Left ventricle myocardium inferior (tissue), 1 donor: Measurements from ENCODE around the gene SLC44A4. TPM values are rescaled to one million over a fixed set of nuclear protein-coding genes. Genes with fewer than 3 reads are reported as not detected.

Experiments
- DNase-seq: peaks from one replicate; pipeline ENCODE4 v3.0.0-alpha.2; 2020
- H3K27ac ChIP-seq: fragments of 200-600 bp; replicated peaks from 2 replicates; pipeline ENCODE4 v1.8.0; 2021
- H3K27me3 ChIP-seq: fragments of 200-600 bp; 2 replicates; pipeline ENCODE4 v1.8.0; 2021; ENCODE audit warnings: low read depth
- H3K36me3 ChIP-seq: fragments of 200-600 bp; 2 replicates; pipeline ENCODE4 v1.8.0; 2021
- H3K4me1 ChIP-seq: fragments of 200-600 bp; 2 replicates; pipeline ENCODE4 v1.8.0; 2021
- H3K4me3 ChIP-seq: fragments of 200-600 bp; 2 replicates; pipeline ENCODE4 v1.8.0; 2021; ENCODE audit warnings: mild to moderate bottlenecking, moderate library complexity
- H3K9me3 ChIP-seq: fragments of 200-600 bp; replicated peaks from 2 replicates; pipeline ENCODE4 v1.8.0; 2021
- CTCF ChIP-seq: fragments of 200-600 bp; IDR thresholded peaks from 2 replicates; pipeline ENCODE4 v1.8.0; 2021; ENCODE audit warnings: antibody characterized with exemption, mild to moderate bottlenecking, borderline replicate concordance
- intact Hi-C: fragments of 100-400 bp; cut with micrococcal nuclease; formaldehyde crosslinking; loops from one replicate; pipeline ENCODE4 v1.11.0; 2022
- total RNA-seq: library from RNA; stranded (reverse); fragmentation: NEBNext Ultra II Directional; extraction: Animal tissue kit (Norgen Biotek cat#: 25700); gene quantifications from one replicate; pipeline ENCODE4 v1.2.1, GENCODE V29; 2021
- donor health status: DM: no; HTN: yes; CAD: no; lungs with severe emphysema.

The SLC44A4 gene
- total RNA-seq, 1 donor from 2014 or later: 0.08 TPM

DNA sequence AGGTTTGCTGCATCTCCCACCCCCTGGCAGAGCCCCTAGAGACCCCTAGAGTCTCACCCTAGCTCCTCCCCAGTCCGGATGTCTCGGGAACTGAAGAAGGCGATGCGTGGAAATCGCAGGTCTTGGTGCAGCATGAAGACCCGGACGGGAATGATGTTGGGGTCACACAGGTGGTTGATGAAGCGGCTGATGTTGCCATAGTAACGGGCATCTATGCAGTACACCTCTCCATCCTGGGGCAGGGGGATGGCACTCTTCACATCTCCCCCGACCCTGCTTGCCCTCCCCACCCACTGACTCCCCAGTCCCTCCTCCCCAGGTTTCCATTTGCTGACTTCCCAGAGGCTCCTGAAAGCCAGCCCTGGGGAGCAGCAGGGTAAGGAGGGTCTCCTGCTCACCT lies 1.8 kb upstream of the SLC44A4 start:
- Histone ChIP-seq H3K27ac (no peak overlapping the region), H3K9me3 (no peaks in the 10 kb centered on the region), H3K4me3 (no peak overlapping the region), H3K27me3 (no peaks in the 10 kb centered on the region), H3K36me3 (peaks cover 56% of the 10 kb centered on the region), H3K4me1 (no peaks in the 10 kb centered on the region)
- no peak for TF ChIP-seq CTCF
- no peak for DNase-seq
- intact Hi-C loops: no loop called here

- Histone ChIP-seq H3K4me1 (no peaks in the 10 kb centered on the region), H3K36me3 (peaks cover 50% of the 10 kb centered on the region), H3K4me3 (no peak overlapping the region), H3K9me3 (no peaks in the 10 kb centered on the region), H3K27me3 (no peaks in the 10 kb centered on the region), H3K27ac (no peak overlapping the region)
- no peak for DNase-seq
- intact Hi-C loops: no loop called here
- no peak for TF ChIP-seq CTCF
These were observed 1.1 kb upstream of the SLC44A4 start for GRCh38 chr6:31879901-31880300.

GRCh38 chr6:31879143-31879542 lies 346 bp upstream of the SLC44A4 start:
- H3K36me3 ChIP-seq: peaks cover 43% of the 10 kb centered on the region
- H3K27me3 ChIP-seq: no peaks in the 10 kb centered on the region
- H3K27ac ChIP-seq: no peak overlapping the region
- no peak overlapping the region for H3K4me3 ChIP-seq
- intact Hi-C loops: no loop called here
- H3K9me3 ChIP-seq: no peaks in the 10 kb centered on the region
- no peak for TF ChIP-seq CTCF
- no peak for DNase-seq
- H3K4me1 ChIP-seq: no peaks in the 10 kb centered on the region

- H3K4me1 ChIP-seq: no peaks in the 10 kb centered on the region
- intact Hi-C loops: no loop called here
- no peaks in the 10 kb centered on the region for H3K9me3 ChIP-seq
- H3K4me3 ChIP-seq: no peak overlapping the region
- DNase-seq: no peak
- no peak overlapping the region for H3K27ac ChIP-seq
- H3K27me3 ChIP-seq: no peaks in the 10 kb centered on the region
- peaks cover 34% of the 10 kb centered on the region for H3K36me3 ChIP-seq
- TF ChIP-seq CTCF: no peak
These were observed 575 bp downstream of the SLC44A4 start for GRCh38 chr6:31878222-31878621.

DNA sequence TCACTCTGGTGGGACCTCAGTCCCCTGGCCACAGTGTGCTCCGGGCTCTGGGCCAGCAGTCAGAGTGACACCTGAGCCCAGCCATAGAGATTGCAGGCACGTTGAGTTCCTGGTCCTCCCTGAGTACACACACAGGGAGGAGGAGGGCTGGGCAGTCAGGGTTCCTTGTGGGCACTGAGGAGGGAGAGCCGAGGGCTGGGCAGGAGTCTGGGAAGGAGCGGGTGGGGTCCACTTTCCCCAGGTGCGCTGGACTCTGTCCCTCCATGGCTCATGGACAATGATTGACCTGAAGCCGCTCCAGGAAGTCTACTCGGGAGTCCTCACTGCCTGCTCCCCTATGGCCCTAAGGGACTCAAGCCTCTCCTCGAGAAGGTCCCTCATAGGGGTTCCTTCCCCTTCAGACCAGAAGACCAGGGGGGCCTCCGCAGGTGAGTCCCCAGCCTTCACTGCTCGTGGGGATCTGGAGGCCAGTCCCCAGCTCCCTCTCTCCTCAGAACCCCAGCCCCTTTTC lies 1.1 kb downstream of the SLC44A4 start:
- no peaks in the 10 kb centered on the region for H3K27me3 ChIP-seq
- TF ChIP-seq CTCF: no peak
- no peaks in the 10 kb centered on the region for H3K4me1 ChIP-seq
- no peak overlapping the region for H3K27ac ChIP-seq
- peaks cover 28% of the 10 kb centered on the region for H3K36me3 ChIP-seq
- intact Hi-C loops: no loop called here
- H3K4me3 ChIP-seq: no peak overlapping the region
- H3K9me3 ChIP-seq: no peaks in the 10 kb centered on the region
- DNase-seq: no peak
